DMS53 treated with DMSO at 0.1 percent for 48 hours (cell line): ENCODE data around the gene LLGL1.

ENCODE experiments used
- DNase-seq: peaks from one replicate; lab custom pipeline; 2025; ENCODE audit not compliant: unreplicated experiment; lab: John Stamatoyannopoulos, UW

Gene LLGL1

DNA sequence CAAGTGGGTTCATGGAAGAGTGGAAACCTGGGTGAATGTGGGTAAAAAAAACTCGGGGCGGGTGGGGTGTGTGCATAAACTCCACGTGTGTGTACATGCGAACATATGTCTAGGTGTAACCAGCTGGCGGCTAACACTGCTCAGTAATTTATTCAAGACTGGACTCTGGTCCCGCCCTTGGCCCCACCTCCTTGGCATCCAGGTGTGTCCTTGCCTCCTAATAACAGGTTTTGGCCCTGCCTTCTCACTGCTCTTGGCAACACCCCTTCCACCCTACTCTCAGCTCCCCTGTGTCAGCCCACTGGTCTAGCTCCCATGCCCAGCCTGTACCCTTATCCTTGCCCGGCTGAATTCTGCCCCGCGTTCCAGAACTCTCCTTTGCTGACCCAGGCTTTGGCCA lies 24.8 kb downstream of the LLGL1 start:
- peak; percentile 45 for DNase-seq

GRCh38 chr17:18250708-18251107 lies 25.3 kb downstream of the LLGL1 start:
- DNase-seq, result no peak

GRCh38 chr17:18251204-18251603 lies 25.8 kb downstream of the LLGL1 start:
- DNase-seq, result no peak

GRCh38 chr17:18252160-18252559 lies 26.7 kb downstream of the LLGL1 start:
- no peak for DNase-seq

- no peak for DNase-seq
These were observed 27.9 kb downstream of the LLGL1 start for GRCh38 chr17:18253187-18253884.

DNA sequence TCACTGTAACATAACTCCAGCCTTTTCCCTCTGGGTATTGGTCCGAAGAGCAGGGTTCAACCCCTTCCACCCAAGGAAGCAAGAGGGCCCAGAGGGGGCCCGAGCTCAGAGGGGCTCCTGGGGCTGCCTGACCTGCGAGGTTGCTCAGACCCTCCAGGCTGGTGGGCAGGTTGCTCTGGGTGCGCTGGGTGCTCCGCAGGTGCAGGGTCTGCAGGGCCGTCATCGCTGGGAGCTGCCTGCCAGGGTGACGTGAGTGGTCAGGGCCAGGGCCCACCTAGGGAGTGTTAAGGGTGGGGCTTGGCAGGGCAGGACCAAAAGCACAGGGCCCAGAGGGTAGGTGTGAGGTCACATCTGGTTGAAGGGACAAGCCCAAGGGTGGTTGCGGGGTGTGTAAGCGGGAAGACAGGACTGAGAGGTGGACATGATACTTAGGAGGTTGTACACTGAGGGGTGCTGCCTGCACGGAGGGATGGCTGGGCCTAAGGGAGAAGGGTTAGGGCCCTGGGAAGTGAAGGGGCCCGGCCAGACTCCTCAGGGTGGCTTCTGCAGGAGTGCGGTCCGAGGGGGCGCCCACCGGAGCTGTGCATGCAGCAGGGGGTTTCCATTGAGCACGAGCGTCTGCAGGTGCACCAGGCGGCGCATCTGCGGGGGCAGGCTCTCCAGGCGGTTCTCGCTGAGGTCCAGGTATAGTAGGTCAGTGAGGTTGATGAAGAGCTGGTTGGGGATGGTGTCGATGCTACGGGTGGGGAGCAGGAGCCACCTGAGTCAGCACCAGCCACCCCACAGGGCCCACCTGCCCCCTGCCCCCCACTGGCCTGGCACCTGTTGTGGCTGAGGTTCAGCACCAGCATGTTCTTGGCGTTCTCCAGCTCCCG lies 28.7 kb downstream of the LLGL1 start:
- no peak for DNase-seq

GRCh38 chr17:18254888-18255649 lies 29.6 kb downstream of the LLGL1 start:
- DNase-seq, result no peak

GRCh38 chr17:18256351-18256750 lies 30.9 kb downstream of the LLGL1 start:
- no peak for DNase-seq

- DNase-seq, result no peak
These were observed 31.3 kb downstream of the LLGL1 start for GRCh38 chr17:18256776-18257175.

DNA sequence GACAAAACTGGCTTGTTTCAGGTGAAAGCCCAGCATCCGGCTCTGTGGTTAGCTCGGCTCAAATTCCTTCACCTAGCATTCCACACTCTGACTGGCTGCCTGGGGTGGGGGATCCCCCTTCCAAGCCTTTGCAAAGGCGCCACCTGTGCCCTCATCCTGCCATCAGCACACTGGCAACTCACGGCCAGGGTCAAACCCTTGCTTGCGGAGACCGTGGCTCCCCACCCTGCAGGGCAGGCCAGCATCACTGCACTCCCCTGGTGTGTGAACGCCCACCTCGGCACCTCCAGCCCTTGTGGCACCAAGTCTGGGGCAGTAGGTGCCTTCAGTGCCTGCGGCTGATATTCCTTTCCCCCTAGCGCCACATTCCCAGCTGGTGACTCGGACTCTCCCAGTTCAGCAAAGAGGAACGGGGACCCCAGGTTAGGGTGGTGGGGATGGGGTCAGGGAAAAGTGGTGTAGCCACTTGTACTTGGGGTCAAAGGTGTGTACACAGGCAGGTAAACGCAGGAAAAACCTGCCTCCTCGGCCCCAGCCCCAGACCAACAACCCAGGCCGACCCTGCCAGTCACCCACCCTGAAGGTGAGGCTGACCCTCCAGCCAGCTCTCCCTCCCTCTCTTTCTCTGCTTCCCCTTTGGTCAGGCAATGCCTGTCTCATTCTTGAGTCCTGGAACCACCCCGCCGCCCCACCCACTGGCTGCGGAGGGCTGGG lies 32.0 kb downstream of the LLGL1 start:
- no peak for DNase-seq

DNA sequence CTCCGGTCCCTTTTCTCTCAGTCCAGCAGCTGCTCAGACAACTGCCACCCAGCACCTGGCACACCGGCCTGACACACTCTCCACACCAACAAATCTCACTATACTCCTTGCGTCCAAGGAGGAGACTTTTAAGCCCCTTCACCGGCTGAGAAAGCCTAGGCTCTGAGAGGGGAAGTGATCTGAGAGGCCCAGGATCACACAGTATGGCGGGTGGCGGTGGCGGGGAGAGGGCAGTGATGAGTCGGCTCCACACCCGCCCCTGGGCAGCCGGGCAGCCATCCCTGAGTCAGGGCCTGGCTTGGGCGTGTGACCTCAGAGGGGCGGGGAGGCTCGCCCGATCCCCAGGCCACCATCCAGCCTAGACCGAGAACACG lies 32.5 kb downstream of the LLGL1 start:
- peak; percentile 26 for DNase-seq

DNA sequence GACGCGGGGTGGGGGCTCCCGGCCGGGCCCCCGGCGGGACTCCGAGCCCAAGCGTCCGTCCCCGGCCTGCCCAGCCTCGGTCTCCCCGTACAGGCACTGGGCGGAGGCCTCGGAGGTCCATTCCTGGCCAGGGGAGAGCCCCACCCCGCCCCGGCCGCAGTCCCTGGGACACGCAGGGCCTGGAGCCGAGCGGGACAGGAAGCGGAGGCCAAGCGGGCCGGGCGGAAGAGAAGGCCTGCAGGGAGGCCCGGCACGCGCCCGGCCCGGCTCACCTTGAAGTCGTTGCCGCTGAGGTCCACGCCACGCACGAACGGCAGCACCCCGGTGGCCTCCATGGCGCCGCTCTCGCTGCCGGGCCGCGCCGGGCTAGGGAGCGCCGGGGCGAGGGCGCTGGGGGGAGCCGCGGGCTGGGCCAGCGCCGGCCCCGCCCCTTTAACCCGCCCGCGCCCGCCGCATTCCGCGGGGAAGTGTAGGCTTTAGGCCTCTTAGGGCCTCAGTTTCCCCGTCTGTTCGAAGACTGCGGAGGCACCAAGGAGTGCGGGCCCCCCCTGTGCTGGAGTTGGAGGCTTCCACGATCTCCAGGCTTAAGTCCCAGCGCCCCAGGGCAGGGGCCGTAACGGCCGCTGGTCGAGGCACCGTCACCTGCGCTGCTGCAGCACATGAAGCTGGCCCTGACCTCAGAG lies 33.1 kb downstream of the LLGL1 start, which contains the start of gene FLII:
Gene FLII, minus strand, starts transcription at position 383 of the 683 bp plus-strand sequence. Its CDS starts 48 bp downstream, at position 335.
- peak; percentile 29 for DNase-seq

- no peak for DNase-seq
These were observed 34.3 kb downstream of the LLGL1 start for GRCh38 chr17:18259621-18260331.

DNA sequence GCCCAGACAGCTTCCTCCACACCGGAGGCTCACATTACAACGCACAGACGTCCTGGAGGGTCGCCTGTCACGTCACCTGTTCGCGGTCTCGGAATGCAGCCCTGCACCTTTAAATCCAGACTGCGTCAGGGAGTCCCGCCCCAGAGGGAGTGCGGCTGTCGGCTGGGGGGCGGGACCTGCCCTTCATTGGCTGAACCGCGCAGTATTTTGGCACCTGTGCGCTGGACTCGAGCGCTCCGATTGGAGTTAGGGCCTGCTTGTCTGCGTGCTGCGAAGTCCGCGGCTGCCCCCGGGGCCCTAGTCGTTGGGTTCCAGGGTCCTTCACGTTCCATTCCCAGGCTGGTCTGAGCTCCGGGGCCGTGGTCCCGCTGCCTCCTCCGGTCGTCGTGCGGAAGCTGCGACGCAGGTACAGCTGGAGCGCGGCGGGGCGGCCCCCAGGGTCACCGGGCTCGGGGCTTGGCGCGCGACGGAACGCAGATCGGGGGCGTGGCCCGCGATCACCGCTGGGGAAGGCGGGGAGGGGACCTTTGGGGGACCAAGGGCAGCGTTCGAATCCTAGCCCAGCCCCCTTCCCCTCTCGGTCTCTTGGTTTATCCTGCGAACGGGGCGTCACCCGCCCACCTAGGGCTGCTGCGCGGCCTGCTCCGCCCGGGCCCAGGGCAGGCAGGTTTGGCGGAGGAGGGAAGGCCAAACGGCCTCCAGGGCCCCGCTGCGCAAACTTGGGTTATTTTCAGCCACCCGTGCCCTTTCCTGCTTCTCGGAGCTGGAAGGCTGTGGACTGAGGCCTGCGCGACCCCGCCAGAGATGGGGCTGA lies 35.1 kb downstream of the LLGL1 start, which contains the start of gene MIEF2:
Gene MIEF2, plus strand, starts transcription at position 331 of the 814 bp plus-strand sequence. CDS start 2,059 bp downstream, outside the sequence.
- DNase-seq, result peak; percentile 89

- peak; percentile 27 for DNase-seq
These were observed 35.7 kb downstream of the LLGL1 start for GRCh38 chr17:18261146-18261515.

DNA sequence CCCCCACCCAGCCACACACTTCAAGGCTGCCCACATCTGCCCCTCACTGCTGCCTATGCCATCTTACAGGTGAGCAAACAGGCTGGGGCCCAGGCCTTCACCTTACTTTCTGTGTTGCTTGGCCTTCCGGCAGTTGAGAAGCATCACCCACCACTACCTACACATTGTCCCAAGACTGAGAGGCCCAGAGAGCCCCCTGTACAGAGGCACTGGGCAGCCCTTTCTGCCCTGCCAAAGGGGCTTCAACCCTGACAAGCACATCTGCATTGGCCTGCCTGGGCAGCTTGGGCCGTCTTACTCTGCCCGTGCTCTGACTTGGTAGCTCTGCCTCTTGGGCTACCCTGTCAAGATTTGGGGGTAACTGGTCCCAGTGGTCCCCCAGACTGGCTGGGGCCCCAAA lies 36.2 kb downstream of the LLGL1 start:
- DNase-seq, result no peak

DNA sequence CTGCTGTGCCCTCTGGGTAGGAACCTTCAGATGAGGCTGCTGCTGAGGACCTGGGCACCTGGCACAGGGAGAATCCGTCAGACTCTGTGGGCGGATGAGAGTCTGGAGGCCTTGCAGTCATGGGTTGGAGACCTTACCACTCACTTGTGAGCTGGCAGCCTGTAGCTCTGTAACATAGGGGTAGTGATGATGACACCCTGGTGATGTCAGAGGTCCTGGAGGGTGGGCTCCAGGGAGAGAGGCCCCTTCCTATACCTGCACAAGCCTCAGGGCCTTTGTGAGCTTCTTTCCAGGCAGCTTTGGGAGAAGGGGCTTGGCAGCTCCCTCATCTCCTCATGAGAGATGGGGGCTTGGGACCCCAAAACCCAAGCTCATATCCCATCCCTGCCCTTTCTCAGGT lies 36.7 kb downstream of the LLGL1 start:
- DNase-seq, result no peak

DNA sequence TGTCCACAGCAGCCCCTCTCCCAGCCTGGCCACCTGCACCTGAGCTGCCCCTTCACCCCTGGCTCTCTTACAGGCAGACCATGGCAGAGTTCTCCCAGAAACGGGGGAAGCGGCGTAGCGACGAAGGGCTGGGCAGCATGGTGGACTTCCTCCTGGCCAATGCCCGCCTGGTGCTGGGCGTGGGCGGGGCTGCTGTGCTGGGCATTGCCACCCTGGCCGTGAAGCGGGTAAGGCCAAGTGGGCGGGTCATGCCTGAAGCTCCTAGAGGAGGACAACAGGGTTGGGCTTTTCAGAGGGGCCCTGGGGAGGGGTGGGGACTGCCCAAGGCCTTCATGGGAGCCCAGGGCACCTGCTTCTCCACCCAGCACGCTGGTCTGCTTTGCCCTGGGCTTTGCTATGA lies 37.2 kb downstream of the LLGL1 start:
- no peak for DNase-seq
